Ecto neural progenitor cell (in vitro differentiated cells): Measurements from ENCODE around the gene BAIAP2.

Experiments
- DNase-seq: peaks from one replicate; pipeline ENCODE4 v3.0.0-alpha.2; 2018; ENCODE audit warnings: low spot score

The BAIAP2 gene, protein sequence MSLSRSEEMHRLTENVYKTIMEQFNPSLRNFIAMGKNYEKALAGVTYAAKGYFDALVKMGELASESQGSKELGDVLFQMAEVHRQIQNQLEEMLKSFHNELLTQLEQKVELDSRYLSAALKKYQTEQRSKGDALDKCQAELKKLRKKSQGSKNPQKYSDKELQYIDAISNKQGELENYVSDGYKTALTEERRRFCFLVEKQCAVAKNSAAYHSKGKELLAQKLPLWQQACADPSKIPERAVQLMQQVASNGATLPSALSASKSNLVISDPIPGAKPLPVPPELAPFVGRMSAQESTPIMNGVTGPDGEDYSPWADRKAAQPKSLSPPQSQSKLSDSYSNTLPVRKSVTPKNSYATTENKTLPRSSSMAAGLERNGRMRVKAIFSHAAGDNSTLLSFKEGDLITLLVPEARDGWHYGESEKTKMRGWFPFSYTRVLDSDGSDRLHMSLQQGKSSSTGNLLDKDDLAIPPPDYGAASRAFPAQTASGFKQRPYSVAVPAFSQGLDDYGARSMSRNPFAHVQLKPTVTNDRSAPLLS

DNA sequence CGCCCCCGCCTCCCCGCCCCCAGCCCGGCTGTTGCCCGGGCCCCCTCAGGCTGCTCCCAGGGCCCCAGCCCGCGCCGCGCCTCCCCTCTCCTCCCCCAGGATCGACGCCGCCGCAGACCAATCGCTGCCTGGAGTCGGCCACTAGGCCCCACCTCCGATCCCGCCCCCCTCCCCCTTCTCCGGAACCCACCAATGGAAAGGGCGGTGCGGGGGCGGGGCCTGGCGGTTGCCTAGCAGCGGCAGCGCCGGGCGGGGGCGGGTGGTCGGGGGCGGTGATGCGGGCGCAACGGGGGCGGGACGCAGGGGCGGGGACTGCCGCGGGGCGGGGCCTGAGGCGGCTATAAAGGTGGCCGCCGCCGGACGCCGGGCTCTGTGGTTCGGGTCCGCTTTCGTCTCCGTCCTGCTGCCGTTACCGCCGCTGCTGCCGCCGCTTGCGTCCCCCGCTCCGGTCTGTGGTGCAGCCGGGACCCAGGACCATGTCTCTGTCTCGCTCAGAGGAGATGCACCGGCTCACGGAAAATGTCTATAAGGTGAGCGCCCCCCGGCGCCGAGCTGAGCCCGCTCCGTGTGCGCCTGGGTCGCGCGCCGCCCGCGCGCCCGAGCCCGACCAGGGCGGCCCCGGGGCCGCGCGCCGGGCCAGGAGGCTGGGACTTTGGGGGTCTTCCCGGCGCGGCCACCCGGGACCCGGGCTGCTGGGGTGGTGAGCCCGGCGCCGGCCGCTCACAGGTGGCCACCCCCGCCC, at the start of gene BAIAP2:
TSS of gene BAIAP2 (plus strand) at position 373 of the 742 bp plus-strand sequence. CDS start at position 477, 104 bp downstream.
- peak; percentile 100 for DNase-seq

DNA sequence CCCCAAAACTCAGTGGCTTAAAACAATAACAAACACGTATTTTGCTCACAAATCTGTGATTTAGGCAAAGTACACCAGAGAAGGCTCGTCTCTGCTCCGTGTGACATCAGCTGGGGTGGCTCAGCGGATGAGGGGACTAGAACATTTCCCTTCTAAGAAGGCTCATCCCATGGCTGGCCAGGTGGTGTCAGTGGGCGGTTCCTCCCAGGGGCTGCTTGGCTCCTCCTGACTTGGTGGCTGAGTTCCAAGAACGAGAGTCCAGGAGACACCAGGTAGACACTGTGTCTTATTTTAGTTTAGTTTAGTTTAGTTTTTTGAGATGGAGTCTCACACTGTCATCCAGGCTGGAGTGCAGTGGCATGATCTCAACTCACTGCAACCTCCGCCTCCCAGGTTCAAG, 48.9 kb upstream of the BAIAP2 start:
- no peak for DNase-seq

DNA sequence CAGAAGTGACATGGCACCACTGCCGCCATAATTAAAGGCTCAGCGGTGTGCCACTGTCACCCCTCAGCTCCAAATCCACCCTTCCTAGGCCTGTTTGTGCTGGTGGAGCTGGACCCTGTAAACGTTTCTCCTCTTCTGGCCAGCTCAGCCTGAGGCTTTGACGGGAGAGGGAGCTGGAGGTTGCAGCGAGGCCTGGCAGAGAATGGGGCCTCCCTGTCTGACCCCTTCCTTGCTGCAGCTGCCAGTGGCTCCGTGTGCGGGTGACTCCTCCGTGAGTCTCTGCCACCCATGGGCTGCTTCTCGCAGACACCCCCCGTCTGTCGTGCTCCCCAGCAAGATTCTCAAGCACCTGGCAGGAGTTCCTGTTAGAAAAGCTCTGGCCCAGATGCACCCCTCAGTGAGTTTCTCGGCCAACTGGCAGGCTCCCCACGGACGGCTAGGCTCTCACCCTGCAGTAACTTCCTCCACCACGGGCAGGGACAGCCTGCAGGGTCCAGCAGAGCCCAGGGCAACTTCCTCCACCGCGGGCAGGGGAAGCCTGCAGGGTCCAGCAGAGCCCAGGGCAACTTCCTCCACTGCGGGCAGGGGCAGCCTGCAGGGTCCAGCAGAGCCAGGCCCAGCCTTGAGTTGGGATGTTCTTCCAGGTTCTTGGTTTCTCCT, 48.0 kb upstream of the BAIAP2 start:
- DNase-seq: no peak

DNA sequence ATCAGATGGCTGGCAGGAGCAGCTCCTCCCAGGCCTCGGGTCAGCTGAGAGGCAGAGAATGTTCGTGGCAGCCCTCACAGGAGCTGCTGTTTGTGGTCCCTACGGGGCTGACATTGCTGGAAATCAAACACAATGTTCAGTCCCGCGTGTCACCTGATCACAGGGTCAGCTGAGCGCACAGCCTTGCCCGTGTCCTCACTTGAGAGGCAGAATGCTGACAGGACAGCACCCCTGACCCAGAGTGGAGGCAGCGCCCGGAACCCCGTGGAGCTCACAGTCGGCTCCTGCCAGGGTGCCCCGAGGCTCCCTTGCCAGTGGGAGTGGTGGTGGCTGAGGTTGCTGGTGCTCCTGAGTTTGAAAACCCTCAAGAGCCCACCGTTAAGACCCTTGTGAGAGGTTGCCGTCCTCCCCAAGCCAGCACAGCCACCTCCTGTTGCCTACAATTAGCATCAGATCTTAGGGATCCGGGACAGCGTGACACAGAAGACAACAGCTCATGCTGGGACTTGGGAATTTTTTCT, 47.0 kb upstream of the BAIAP2 start:
- no peak for DNase-seq

DNA sequence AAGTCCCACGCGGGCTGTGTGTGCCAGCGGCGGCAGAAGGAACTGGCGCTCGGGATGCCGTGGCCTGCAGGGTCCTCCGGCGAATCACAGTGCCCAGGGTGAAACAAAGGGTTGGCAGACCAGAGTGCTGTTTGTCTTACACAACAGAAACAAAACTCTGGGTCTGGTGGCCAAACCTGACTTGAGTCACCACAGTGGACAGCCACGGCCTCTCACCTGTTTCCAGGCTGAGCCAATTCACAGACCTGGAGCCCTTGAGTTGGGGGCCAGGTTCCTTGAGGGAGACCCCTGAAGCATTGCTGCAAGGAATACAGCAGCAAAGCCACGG, 45.4 kb upstream of the BAIAP2 start:
- DNase-seq: no peak

DNA sequence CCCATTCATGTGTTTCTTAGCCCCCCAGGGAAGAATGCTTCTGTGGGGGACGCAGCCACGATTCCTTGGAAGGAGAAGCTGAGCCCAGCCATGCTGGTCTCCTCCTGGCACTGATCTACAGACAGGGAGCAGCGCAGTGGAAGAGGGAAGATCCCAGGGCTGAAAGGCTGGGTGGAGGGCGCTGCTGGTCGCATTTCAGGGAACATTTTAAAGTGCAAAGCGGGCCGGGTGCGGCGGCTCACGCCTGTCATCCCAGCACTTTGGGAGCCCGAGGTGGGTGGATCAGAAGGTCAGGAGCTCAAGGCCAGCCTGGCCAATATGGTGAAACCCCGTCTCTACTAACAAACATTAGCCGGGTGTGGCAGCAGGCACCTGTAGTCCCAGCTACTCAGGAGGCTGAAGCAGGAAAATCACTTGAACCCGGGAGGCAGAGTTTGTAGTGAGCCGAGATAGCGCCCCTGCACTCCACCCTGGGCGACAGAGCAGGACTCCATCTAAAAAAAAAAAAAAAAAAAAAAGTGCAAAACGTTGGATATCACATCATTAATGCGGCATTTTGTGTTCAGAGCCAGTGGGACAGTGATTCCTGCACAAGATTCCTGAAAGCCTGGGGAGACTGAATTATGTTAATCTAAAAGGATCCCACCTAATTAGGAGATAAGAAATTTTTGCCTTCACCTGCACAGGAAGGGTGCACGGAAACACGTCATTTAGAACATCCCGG, 43.9 kb upstream of the BAIAP2 start:
- DNase-seq: no peak

DNA sequence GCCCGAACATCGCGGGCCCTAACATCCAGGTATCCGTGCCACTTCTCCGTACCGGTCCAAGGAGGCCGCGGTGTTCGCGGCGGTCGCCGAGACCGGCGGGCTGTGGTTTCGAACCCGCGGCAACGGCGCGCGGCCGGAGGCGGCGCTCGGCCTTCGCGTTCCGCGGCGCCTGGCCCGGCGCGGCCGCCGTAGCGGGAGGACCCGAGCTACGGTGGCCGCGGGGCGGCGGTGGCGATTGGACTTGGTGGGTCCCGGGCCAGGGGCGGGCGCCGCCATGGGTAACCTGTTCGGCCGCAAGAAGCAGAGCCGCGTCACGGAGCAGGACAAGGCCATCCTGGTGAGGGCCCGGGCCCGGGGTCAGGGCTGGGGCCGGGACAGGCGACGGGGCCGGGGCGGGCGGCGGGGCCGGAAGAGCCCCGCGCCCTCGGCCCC, 43.3 kb upstream of the BAIAP2 start, which contains the start of gene CHMP6:
TSS of gene CHMP6 (plus strand) at position 197 of the 432 bp plus-strand sequence. CDS start at position 275, 78 bp downstream.
- peak; percentile 89 for DNase-seq

DNA sequence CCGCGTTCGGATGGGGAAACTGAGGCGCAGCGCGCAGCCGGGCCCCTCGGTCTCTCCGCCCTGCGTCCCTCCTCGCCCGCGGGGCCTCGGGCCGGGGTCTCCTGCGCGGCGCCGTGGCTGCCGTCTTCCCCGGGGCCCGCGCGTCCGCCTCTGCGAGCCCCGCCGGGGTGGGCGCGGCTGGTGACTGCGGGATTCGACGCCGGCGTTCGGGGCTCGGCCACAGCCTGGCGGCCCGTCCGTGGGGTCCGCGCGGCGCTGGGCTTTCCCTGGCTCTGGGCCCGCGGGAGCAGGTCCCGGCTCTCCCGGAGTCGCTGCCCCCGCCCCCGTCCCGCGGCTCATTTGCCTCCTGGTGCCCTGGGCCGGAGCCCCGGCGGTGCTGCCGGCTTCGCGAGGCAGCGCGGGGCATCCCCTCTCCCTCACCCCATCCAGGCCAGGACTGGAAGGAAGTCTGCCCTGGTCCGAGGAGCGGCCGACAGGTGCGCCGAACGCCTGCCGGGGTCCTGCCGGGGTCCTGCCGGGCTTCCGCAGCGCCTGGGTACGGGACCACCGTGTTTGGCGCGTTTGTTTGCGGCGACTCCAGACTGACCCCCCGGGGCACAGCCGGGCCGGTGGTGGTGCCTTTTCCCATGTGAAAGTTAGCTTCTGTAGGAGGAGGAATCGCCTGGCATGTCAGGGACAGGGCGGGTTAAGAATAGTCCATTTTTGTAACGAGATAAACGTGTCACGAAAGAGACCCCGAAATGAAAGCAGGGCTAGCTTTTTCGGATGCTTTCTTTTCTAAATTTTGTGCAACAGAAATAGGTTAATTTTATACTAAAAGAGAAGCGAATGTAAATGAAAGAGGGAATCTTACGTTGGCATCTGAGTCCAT, 42.6 kb upstream of the BAIAP2 start:
- DNase-seq: peak; percentile 74

DNA sequence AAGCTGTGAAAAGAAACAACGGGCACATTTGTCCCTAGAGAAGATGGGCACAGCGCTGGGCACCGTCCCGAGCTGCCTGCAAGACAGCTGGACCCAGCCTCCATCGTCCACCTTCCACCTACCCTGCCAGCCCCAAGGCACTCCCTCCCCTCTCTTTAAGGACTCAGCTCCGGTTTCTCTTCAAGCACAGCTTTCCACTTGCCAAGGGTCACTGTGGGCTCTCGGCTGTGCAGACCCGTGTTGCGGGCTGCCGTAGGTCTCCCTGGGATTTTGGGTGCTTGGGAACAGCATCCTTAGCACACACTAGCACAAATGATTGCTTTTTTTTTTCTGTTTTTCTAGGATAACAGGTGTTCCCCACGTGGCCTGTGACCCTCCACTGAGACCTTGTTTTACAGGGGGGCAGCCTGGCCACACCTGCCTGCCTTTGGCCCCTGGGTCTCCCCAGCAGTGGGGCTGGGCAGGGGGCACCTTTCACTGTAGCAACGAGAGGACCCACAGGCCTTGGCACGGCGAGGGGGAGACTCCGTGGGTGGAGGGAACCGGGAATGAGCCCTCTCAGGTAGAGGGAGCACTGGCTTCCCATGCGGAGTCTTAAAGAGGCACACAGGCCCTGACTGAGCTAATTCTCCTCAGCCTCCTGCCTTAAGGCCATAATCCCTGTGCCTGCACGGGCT, 41.9 kb upstream of the BAIAP2 start:
- DNase-seq: peak; percentile 49

DNA sequence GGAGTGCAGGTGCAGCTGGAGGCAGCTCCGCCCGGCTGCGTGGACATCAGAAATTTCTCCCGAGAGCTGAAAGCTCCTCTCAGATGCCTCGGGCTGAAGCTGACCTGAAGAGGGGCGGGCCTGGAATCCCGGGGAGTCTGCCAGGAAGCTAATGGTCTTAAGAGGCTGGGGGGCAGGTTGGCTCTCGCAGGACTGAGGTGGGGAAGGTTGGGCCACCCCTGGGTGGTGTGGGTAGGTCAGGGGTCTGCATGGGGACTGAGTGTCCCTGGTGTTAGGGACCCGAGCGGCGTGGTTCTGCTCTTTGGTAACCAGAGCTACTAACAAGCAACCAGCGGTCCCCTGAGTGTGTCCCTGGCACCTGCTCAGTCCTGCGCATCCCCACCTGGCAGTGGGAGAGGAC, 39.8 kb upstream of the BAIAP2 start:
- DNase-seq: peak; percentile 41

DNA sequence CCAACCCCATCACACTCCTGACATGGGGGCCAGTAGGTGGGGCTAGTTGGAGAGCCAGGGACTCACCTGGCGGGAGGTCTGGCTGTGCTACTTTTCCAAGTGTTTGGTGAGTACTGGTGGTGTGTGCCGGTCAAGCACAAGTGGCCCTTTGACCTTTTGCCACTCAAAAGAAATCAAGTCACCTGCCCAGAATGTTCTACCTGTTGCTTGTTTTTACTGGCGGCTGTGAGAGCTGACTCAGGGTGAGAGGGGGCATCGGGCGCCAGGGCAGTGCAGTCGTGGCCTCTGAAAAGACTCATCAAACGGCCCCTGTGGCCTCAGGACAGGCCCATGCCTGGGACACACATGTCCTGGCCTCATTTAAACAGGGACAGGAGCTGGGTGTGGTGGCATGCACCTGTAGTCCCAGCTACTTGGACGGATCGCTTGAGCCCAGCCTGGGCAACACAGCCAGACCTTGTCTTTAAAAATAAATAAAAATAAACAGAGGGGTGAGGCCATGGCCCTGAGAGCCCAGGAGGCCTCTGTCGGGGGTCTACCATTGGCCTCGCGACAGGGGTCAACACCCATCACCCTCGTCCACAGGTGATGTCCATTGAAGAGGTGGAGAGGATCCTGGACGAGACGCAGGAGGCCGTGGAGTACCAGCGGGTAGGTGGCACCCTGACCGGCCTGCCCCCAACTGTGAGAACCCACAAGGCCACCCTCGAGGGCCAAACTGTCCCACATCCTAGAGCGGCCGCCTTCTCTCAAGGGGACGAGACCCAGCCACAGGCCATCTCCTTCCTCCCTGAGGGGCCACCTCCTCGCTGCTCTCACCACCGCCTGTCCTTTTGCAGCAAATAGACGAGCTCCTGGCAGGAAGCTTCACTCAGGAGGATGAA, 38.3 kb upstream of the BAIAP2 start:
- peak; percentile 40 for DNase-seq

DNA sequence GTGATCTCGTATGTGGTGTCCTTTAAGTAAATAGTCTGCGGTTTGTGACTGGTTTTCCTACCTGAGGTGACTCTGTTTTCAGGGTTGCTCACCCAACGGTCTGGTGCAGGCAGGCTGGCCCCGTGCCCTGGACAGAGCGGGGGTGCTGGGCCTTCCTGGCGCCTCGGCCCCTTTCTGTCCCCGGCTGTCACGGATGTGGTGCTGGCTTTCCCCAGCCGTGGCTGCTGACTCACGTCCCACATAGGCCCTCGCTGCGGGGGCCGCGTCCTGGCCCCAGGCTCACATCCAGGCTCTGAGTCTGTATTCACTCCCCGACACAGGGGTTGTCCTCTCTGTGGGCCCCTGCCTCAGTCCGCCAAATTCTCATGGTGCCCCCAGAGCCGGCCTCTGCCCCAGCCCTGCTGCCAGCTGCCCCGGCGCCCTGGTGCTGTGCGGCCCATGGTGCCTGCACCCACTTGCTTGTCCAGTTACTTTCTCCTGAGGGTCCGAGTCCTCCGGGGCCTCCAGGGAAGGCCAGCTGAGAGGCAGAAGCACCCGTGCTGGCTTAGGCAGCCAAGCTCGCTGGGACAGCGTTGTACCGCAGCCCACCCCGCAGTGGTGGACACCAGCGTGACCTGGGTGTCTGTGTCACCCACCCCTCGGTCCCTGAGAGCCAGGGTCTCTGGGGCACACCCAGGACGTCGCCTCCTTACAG, 37.4 kb upstream of the BAIAP2 start:
- DNase-seq: peak; percentile 37

DNA sequence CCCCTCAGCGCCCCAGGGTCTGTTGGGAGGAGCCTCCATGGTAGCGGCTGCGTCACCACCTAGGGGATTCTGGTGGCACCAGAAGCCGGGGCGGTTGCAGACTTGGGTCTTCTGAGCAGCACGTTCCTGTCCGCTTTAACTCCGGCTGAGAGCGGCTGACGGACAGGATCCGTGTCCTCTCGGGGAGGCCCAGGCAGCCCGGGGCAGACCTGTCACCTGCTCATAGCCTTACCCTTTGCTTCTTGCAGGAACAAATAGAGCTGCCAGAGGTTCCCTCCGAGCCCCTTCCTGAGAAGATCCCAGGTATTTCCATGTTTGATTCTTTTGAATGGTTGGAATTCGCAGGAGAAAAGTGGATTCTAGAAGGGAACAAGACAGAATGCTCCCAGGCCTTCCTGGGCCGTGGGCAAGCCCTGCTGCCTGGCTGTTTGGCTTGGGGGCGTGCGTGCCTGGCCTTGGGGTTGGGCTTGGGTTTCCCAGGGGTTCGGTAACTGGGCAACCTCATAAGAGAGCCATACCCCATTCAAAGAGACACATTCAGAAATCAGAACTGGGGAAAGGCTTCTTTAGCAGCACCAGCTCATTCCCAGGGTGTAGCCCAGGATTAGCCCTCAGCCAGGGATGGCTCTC, 36.7 kb upstream of the BAIAP2 start:
- DNase-seq: peak; percentile 43

DNA sequence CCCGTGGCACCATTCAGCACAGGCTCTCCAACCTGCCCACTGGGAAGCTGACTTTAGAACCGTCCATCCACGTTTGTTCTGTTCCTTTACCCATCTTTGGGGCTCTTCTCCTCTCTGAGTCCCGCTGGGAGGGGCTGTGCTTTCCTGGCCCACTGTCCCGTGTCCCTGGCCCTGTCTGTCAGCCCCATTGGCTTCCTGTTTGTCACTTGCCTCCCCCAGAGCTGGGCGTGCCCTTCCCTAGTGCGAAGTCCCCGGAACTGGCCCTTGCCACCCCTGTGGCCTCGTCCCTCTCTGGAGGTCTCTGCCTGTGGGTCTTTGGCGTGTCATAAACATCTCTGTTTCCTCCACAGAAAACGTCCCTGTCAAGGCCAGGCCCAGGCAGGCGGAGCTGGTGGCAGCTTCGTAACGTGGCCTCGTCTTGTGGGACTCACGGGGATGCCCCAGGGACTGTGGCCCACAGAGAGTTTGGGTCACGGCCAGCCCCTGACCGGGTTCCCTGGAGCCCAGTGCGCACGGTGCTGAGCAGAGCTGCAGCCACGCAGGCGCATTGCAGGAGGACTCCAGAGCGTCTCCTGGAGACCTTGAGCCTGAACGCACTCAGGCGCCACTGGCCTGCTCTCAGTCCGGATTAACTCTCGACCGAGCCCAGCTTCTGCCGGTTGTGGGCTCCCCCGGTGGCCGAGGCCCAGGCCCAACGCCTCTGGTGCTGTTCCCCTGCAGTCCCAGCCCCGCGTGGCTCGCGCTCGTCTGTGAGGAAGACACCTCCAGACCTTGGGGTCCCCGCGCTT, 36.0 kb upstream of the BAIAP2 start:
- DNase-seq: peak; percentile 43

DNA sequence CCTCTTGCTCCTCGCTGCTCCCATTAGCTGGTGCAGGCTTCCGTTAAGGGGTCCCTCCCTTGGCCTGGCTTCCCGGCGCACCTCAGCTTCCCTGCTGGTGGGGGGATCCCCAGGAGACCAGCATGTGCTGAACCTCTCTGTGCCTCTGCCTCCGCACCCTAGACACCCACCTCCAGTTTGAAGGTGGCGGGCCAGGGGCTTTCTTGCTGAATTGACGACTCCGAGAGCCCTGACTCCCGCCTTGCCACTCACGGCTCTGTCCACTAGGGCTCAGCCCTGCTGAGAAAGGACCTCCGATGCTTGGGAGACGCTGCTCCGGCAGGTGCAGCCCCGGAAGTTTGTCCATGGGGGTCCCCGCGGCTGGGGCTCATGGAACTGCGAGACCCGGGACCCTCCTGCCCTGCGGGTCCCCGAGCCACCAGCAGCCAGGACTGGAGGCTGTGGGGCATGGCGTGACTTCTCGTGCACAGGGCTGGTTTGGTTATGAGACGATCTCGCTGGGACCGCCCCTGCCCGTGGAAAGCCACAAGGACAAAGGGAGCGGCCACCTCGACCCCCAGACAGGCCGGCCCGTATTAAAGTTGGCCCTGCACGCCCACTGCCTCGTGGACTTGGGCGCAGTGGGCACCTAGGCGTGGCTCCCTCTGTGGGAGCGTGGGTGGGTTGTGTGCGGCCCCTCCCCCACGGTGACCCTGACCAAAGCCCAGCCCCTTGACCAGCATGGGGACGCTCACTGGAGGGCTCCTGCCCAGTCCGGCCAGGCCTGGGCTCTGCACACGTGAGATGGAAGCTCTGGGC, 35.2 kb upstream of the BAIAP2 start:
- DNase-seq: no peak

DNA sequence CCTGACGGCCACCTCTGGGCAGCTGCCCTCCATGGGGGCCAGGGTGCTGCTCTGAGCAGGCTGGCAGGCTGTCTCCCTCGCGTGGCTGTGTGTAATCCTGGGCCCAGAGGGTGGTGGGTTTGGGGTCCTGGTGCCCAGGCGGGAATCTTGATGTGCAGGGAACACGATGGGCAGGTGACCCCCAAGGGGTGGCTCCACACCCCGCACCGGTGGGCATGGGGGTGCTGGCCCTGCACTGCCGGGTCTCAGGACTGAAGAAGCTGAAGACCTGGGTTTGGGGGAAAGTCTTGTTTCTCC, 34.7 kb upstream of the BAIAP2 start:
- no peak for DNase-seq
